Esophagus mucosa (tissue), 1 donor: ENCODE results near the gene PARD6B. TPM values are rescaled to one million over a fixed set of nuclear protein-coding genes. Genes with fewer than 3 reads are reported as not detected.

ENCODE experiments used
- ATAC-seq: fragments of 200-7000 bp; cut with Tn5 transposase; one replicate; pipeline ENCODE4 v1.9.1; 2020
- total RNA-seq: library from RNA; stranded (reverse); gene quantifications from one replicate; pipeline ENCODE4 v1.2.4, GENCODE V29; 2023
- donor health status: DM: yes; HTN: yes; CAD: no.

The PARD6B gene
- total RNA-seq, 1 donor from 2014 or later, result 6.5 TPM

DNA sequence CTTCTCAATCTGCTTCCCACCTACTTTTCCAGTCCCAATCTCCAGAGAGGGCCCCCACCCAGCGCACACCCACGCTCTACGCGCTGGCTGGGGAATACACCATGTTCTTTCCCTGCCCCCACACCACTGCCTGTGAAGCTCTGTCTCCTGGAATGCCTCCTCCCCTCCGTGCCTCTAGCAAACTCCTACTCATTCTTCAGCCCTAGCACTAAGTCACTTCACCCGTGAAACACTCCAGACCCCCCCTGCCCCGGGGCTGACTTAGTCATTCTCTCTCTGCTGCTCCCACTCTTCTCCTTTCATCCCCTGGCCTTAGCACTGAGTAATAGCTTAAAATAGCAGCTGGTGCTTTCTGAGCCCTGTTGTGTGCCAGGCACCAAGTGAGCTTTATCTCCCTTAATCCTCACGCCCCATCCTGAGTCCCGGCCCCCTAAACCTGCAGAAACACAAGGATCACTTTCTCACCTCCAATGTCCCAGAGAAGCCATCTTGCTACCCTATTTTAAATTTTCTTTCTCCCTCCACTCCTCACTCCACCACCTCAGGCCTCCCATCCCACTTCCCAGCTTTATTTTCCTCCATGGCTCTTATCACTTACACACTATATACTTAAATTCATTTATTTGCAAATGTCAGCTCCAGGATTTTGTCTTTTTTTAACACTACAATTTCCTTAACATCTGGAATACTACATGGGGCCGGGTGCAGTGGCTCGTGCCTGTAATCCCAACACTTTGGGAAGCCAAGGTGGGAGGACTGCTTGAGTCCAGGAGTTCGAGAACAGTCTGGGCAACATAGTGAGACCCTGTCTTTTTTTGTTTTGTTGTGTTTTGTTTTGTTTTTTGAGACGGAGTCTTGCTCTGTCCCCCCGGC, 6.3 kb upstream of the PARD6B start:
- peak; percentile 84 for ATAC-seq

DNA sequence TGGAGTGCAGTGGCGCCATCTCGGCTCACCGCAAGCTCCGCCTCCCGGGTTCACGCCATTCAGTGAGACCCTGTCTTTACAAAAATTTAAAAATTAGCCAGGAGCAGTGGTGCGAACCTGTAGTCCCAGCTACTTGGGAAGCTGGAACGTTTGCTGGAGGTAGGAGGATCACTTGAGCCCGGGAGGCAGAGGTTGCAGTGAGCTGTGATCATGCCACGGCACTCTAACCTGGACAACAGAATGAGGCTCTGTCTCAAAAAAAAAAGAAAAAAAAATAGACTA, 5.7 kb upstream of the PARD6B start:
- no peak for ATAC-seq

- ATAC-seq, result no peak
Observed at GRCh38 chr20:50726955-50727791, 4.2 kb upstream of the PARD6B start.

DNA sequence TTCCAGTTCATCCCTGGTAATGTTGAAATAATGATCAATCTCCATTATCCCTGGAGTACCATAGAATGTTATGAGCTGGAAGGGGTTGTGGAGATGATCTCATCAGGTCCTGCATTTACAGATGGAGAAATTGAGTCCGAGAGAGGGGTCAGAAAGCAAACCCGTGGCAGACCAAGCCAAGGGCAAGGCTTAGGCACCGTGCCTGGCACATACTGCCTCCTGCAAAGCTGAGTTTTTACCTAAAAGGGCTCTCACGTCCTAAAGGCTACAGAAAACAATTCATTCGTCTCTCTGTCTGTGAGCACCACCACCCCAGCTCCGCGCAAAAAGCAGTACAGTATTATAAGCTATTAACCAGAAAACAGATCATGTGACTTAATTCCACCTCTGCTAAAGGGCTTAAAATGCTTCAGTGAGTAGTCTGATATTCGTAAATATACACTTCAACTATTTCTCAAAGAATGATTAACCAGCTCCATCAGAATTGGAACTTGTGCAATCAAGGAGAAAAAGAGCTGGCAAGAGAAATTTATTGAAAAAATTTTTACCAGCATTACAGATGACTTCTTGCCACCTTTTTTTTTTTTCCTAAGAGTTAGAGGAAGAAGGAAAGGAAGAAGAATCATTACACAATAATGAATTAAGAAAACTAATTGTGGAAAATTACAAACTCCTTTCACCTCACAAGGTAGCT, 3.4 kb upstream of the PARD6B start:
- ATAC-seq, result no peak

GRCh38 chr20:50728486-50728980, 2.8 kb upstream of the PARD6B start:
- no peak for ATAC-seq

DNA sequence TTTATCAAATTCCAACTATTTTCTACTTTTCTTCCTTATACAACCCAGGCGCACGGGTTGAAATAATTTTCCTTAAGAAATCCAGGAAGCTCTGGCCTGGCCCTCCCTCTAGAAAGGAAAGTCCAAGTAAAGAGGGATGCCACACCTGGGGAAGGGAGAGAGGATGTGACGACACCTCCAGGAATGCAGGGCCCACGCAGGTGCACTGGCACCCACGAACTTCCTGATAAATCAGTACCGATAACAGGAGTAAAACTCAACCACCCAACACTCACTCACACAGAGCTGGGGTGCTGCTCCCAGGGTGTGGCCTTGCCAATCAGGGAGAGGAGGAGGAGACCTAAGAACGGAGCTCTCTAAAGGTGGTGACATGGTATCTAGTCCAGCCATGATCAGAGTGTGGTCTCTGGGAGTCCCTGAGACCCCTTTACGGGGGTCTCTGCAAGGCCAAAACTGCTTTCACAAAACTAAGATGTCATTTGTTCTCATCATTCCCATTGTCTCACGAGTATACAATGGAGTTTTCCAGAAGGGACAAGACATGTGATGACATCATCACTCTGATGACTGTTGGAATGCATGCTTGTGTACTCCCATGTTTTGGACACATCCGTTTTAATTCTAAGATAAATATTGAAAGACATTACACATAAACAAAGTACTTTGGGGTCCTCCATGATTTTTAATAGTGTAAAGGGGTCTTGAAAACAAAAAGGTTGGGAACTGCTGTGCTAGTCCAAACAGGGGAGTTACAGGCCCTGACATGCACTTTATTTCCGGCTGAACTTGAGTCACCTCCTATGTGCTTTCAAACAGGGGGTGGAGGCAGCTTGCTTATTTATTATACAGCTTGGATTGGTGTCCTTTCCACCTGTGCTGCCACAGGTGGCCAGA, 2.2 kb upstream of the PARD6B start:
- peak; percentile 33 for ATAC-seq

GRCh38 chr20:50729901-50730764, 1.2 kb upstream of the PARD6B start:
- ATAC-seq, result no peak

DNA sequence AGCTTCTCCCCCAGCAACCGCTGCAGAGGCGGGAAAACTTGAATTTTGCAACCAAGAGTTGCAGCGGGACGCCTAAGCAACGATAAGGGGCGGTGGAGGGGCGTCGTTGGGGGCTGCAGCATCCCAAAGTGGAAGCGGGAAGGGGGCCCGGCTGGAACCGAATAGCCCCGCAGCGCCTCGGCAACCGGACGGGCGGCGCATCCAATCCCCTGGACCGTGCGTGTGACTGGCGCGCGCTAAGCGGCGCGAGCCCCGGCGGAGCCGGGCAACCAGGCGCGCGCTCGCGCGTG, 670 bp upstream of the PARD6B start:
- no peak for ATAC-seq

- ATAC-seq, result no peak
Observed at GRCh38 chr20:50731930-50732690, 730 bp downstream of the PARD6B start.

DNA sequence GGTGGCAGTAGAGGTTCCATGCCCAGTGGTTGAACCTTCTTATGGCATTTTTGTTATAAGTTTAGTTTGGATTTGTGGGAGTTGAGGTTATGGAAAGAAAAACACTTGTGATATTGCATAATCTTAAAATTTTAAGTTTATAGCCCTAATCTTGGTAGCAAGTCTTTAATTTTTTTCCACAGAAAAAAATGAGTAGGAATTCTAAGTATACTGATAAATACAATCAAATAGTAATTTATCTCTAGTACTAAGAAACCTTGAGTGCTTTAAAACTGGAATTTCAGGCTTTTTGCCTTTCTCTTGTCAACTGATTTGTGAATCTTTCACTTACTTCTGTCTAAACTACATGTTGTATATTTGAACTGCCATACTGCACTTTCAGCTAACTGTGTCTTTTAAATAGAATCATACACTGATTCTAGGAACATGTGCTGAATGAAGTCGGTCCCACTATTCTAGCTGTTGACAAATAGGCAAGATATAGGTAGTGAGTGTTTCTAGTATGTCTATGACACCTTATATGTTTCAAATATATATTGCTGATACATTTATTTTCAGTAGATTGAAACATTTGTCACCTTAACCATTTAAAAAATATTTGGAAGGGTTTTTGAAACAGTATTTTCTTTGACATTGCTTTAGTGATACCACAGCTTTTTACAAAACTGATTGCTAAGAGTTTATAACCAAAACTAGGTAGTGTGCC, 2.4 kb downstream of the PARD6B start:
- no peak for ATAC-seq

DNA sequence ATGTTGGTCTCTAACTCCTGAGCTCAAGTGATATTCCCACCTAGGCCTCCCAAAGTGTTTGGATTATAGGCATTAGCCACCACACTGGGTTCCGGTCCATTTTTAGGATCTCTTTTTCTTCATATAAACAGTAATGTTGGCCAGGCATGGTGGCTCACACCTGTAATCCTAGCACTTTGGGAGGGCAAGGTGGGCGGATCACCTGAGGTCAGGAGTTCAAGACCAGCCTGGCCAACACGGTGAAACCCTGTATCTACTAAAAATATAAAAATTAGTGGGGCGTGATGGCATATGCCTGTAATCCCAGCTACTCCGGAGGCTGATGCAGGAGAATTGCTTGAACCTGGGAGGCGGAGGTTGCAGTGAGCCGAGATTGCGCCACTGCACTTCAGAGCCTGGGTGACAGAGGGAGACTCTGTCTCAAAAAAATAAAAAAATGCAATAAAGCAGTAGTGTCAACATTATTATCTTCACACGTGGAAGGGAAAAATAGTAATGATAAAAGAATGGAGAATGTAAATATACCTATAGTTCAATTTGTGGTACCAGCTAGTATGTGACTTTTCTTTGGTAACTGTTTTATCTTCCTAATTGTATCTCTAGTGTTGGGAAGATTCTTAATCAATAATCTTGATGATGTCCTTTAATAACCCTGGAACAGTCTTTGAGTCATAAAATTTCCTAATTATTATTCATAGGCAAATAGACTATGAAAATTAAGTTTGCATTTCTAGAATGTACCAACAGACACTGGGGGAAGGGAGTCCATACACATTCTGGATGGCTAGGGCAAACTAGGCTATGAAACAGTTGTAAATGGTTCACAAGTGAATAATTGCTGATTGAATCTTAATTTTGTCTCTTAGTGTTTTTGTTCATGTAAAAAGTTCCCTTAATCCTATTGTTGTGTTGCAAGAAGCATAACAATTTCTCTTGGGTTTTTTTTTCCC, 3.6 kb downstream of the PARD6B start:
- no peak for ATAC-seq

DNA sequence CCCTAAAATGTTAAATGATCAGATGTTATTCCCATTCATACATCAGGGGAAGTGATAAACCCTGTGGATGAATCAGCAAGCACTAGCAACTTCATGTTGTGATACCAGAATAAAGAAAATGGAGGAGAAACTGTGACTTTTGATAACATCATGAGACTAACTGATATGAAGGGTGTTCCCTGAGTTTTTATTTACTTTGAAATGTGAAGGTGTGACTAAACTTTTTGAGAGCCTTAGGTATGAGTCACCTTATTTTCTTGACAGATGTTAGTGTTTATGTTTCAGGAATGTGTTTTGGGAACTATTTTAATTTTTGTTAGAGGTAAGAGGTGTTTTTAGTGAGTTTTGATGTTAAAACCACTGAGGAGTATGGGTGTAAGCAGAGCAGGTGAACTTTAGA, 4.4 kb downstream of the PARD6B start:
- ATAC-seq, result no peak

GRCh38 chr20:50737352-50737751, 6.0 kb downstream of the PARD6B start:
- ATAC-seq, result no peak

DNA sequence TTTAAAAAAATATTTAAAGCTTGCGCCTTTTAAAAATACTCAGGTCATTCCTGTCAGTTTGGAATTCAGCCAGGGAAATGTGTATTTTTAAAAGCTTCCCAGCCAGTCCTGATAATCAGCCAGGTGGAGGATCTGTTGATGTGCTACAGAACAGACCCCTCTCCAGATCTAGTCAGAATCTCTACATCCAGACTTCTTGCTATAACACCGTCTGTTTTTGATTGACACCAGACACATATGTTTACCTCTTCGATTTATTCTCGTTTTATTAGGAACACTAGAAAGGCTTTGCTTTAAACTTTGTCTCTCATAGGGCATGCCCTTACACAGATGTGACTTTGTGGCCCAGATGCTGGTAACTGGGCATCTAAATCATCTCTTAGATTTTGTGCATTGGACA, 11.7 kb downstream of the PARD6B start:
- ATAC-seq, result no peak

DNA sequence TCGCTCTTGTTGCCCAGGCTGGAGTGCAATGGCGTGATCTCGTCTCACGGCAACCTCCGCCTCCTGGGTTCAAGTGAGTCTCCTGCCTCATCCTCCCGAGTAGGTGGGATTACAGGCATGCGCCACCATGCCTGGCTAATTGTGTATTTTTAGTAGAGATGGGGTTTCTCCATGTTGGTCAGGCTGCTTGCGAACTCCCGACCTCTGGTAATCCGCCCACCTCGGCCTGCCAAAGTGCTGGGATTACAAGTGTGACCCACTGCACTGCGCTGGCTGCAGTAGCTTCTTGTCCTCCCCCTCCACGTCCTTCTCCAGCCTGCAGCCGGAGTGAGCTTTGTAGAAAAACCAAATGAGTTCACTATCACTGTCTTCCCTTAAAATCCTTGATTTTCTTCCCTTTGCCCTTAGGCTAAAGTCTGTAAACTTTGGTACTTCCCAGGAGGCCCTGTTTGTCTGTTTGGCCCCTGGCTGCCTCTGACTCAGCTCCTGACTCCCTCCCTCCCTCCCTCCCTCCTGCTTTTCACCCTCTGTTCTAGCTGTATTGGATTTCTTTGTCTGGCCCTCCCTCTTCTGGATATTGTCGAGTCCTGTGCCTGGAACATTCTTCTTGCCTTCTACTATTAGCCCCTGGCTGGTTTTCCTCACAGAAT, 12.9 kb downstream of the PARD6B start:
- ATAC-seq, result peak; percentile 65

GRCh38 chr20:50745634-50746137, 14.3 kb downstream of the PARD6B start:
- no peak for ATAC-seq

DNA sequence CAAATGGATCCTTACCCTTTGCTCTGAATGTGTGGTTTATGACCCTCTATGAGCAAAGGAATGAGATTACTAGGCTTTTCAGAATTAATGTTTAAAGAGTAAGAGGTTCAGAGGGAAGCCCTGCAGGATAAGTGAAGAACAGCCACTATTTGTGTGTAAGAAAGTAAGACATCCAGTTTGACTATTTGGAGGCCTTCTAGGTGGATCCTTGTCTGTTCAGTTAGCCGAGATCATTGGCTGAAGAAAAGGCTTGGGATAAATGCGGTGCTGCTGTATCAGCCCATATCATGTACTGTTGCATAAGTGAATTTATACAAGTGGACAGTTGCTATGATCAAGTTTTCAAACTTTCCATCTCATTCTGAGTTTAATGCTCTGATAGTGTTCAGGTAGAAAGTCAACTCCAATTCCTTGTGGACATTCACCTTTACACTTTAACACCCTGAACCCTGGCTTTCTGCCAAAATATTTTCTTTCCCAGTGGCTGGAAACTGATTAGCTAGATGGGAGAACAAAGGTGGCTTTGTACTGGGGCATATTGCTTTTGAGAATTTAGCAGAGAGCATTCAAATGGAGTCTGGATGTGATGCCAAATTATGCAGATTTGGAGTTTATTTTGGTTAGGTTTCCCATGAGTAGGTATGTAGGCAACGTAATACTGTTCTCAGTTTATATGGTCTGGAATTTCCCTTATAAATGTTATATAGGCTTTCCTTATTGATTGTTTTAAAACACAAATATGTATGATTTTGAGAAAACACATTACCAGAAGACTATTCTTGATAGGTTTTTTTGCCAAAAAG, 15.0 kb downstream of the PARD6B start:
- ATAC-seq, result no peak
